Subcutaneous adipose tissue (tissue), 4 donors: ENCODE results near the gene MAPK14. TPM values are rescaled to one million over a fixed set of nuclear protein-coding genes. Genes with fewer than 3 reads are reported as not detected.

ENCODE experiments used
- CTCF ChIP-seq: fragments of 450-650 bp; IDR thresholded peaks from one replicate; pipeline ENCODE4 v1.5.1; 2016; ENCODE audit warnings: low read depth, mild to moderate bottlenecking, control low read depth, antibody characterized with exemption, moderate library complexity
- total RNA-seq, 4 donors: library from RNA; depleted of rRNA; stranded (reverse); fragments of >200 nt; gene quantifications; one replicate each; pipeline ENCODE4 v1.1.0, GENCODE V29; 2016

The MAPK14 gene
- total RNA-seq, 4 donors from 2014 or later: 78.2 to 96.5 (median 88.8) TPM

GRCh38 chr6:36120979-36121786 is 93.6 kb downstream of the MAPK14 start:
- TF ChIP-seq CTCF: no peak

DNA sequence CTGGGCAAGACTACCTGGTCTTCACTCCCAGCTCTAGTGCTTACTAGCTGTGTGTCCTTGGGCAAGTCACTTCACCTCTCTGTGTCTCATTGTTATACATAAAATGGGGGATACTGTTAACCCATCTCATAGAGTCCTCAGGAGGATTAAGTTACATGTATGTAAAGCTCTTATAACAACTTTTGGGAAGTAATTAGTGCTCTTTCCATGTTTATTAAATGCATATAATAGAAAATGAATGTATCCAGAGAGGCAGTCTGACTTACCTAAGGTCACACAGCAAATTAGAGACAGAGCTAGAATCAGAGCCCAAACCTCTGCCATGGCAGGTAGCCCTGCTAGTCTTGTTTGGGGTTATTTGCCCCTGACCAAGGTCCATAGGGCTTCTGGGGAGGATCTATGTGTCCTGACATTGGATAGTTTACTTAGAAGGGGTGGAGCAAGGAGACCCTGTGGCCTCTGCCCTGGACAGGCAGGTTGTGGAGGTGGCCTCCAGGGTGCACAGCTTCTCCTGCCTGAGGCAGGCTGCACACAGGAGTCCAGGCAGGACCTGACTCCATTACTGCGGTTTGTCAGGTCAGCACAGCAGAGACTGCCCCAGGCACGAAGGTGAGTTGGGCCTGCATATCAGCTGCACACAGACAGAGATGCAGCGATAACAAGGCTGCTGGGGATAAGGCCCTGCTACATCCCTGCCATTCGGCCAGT is 94.3 kb downstream of the MAPK14 start:
- TF ChIP-seq CTCF: no peak

GRCh38 chr6:36122495-36123269 is 95.1 kb downstream of the MAPK14 start:
- TF ChIP-seq CTCF: no peak

- TF ChIP-seq CTCF: no peak
These were observed 95.9 kb downstream of the MAPK14 start for GRCh38 chr6:36123270-36124139.

- TF ChIP-seq CTCF: no peak
These were observed 97.3 kb downstream of the MAPK14 start for GRCh38 chr6:36124881-36125280.

- no peak for TF ChIP-seq CTCF
These were observed 98.0 kb downstream of the MAPK14 start for GRCh38 chr6:36125575-36125974.
